T-helper 2 cell treated with Interferon-gamma antibody and Interleukin-4, amounts not matched to agents 100 ng/mL and 5 ng/mL, for 36 hours (primary cell): Measurements from ENCODE around the gene EPN1. TPM values are rescaled to one million over a fixed set of nuclear protein-coding genes. Genes with fewer than 3 reads are reported as not detected.

Experiments
- intact Hi-C: fragments of 100-400 bp; cut with micrococcal nuclease; formaldehyde crosslinking; loops from one replicate; pipeline ENCODE4 v1.15.1; 2023
- total RNA-seq: library from RNA; stranded (reverse); gene quantifications from 2 replicates; pipeline ENCODE4 v1.2.3, GENCODE V29; 2022

EPN1 gene
- total RNA-seq, 1 donor from 2014 or later = 59.3 TPM

- intact Hi-C loops = loop anchor here (10.0 kb wide), 1 partner anchor 658 kb away; the partner anchor contains the start of gene ZSCAN5A
These were observed 17.9 kb upstream of the EPN1 start for GRCh38 chr19:55656988-55657747.

- intact Hi-C loops = loop anchor here (10.0 kb wide), 1 partner anchor 656 kb away; the partner anchor contains the start of gene ZSCAN5A
These were observed 16.1 kb upstream of the EPN1 start for GRCh38 chr19:55658846-55659459.

GRCh38 chr19:55659822-55660221 lies 15.2 kb upstream of the EPN1 start:
- intact Hi-C loops = loop anchor here (10.0 kb wide), 1 partner anchor 655 kb away; the partner anchor contains the start of gene ZSCAN5A

GRCh38 chr19:55660404-55660803 lies 14.6 kb upstream of the EPN1 start:
- intact Hi-C loops = no loop called here

DNA sequence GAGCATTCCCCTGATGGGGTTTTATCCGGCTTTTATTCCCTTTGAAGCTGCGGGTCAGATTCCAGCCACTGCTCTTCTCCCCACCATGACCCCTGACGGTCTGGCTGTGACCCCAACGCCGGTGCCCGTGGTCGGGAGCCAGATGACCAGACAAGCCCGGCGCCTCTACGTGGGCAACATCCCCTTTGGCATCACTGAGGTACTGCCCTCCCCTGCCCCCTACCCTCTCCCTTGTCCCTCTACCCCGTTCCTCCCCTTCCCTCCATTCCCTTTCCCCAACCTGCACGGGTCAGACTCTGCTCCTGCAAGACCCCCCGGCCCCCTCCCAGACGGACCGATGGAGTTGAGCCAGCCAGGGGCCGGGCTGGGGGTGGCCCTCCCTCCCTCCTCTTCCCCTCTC lies 14.0 kb upstream of the EPN1 start:
- intact Hi-C loops = no loop called here

DNA sequence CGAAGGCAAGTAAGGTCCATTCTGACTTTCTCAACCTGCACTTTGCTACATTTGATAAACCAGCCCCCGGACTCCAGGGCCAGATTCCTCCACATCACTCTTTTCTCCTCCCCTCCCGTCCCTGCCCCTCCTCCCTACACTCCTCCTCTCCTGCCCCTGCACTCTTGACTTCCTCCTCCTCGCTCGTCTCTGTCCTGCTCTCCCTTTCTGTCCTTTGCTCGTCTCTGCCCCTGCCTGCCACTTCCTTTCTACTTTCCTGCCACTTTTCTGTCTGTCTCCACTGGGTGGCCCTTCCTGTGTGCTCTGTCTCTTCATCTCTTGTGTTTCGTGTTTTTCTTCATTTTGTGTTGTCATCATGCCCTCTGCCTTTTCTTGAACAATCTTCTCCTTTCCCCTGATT lies 13.2 kb upstream of the EPN1 start:
- intact Hi-C loops = no loop called here

DNA sequence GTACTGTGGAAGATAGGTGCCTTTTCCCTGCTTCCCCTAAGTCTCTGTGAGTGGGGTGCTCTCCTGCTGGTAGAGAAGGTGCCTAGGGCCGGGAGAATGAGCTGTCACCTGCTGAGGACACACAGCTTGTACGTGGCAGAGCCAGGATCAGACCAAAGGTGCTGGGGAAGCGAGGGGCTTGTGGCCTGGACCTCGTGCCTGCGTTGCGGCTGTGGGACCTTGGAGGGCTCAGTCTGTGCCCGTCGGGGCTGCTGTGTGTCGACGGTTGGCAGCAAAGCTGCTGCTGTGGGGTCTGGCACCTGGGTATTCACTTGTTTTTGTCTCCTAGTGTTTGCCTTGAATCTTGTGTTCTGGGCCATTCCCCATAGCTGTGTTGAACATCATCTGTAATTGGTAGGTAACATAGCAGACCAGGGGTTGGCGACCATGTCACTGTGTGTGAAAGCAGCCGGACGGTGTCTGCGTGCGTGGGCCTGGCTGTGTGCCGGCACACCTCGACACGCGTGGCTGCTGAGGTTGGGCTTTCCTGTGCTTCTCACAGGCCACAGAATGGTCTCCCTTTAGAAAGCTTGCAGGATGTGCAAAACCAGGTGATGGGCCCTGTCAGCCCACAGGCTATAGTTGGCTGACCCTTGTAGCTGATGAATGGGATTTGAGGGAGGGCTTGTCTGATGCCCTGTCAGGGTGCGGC lies 11.0 kb upstream of the EPN1 start:
- intact Hi-C loops = no loop called here

DNA sequence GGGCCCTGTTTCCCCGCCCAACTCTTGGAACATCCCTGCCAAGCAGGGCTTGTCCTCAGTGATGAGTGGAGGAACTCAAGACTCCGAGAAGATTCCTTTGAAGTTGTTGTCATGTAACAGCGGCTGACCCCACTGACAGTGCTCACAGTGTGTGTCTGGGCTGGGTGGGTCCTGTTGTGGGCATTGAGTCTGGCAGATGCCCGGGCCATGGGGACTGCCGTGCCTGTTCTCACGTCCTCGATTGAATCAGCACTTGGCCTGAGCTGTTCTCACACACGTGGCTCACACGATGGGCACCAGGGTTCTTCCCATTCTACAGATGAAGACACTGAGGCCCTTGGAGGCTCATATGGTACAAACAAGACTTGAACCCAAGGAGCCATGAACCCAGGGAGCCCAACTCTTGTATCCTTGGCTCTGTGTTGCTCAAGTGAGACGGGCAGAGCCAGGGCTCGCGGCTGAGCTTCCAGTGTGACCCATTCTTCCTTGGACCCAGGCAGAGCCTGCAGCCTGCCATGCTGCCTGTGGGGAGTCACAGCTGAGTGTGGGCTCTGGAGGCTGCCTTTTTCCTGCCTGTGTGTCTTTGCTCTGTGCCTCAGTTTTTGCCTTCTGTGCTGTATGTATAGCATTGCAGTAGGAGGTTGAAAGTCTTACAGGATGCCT lies 8.6 kb upstream of the EPN1 start:
- intact Hi-C loops = no loop called here

DNA sequence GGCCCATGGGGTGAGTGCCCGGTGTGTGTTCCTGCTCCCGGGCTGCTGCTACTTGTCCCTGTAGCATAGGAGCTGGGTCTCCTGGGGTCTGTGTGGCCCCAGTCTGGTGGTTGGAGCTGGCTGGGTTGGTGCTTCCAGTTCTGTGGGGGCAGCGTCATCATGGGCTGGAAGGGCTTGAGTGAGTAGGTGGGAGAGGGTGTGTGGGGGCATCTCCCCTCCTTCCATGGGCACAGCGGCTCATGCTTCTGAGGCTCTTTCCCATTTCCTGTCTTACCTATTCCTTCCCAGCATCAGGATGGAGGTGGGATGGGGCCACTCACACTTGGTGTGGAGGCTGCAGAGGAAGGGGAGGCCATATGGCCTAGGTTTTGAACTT lies 8.0 kb upstream of the EPN1 start:
- intact Hi-C loops = no loop called here

DNA sequence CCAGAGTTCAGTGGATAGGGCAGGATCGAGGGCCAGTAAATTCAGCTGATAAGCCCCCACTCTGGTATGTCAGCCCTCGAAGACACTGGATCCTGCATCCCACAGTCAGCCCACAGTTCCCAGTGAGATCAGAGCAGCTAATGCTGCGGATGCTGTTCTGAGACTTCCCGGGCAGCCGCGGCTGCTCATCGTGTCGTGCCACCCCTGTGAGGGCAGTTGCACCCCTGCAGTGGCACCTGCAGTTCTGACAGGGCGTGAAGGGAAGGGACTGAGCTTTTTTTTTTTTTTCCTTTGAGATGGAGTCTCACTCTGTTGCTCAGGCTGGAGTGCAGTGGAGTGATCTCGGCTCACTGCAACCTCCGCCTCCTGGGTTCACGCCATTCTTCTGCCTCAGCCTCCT lies 7.5 kb upstream of the EPN1 start:
- intact Hi-C loops = no loop called here

DNA sequence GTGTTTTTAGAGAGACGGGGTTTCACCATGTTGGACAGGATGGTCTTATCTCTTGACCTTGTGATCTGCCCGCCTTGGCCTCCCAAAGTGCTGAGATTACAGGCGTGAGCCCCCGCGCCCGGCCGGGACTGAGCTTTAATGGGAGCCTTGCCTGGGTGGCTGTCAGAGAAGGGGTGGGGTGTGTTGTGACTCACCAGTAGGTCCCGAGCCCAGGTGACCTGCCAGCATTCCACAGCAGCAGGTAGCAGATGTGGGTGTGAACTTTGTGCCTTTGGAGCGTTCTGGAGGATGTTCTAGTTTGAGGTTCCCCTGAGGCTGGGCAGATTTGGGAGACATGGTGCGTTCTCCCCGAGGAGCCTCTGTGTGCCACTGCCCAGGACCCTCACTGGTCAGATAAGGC lies 7.1 kb upstream of the EPN1 start:
- intact Hi-C loops = no loop called here

- intact Hi-C loops = no loop called here
These were observed 6.2 kb upstream of the EPN1 start for GRCh38 chr19:55668603-55669348.

DNA sequence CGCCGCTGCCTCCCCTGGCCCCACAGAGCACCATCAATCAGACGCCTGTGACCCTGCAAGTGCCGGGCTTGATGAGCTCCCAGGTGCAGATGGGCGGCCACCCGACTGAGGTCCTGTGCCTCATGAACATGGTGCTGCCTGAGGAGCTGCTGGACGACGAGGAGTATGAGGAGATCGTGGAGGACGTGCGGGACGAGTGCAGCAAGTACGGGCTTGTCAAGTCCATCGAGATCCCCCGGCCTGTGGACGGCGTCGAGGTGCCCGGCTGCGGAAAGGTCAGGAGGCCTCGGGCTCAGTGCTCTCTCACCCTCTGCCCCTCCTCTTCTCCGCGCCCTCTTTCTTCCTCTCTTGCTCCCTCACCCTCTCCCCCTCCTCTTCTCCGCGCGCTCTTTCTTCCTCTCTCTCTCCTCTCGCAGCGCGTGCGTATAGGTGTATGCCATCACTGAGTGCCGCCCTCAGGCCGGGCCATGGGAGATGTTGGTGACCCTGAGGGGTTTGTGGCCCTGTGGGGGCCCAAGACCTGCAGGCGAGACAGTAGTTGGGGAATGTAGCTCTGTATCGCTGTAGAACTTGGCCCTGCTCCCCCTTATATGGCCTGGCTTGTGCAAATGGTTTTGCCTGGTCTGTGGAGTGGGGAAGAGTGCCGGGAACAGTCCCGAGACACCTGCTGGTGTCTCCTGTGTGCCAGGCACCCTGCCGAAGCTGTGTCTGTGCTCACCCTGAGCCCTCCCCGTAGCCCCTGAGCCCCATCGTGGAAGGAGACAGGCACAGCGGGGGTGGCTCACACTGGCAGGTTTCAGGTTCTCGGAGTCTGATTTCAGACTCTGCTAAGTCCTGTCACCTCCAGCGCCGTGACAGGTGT lies 5.4 kb upstream of the EPN1 start:
- intact Hi-C loops = no loop called here

GRCh38 chr19:55670280-55671053 lies 4.6 kb upstream of the EPN1 start:
- intact Hi-C loops = no loop called here

DNA sequence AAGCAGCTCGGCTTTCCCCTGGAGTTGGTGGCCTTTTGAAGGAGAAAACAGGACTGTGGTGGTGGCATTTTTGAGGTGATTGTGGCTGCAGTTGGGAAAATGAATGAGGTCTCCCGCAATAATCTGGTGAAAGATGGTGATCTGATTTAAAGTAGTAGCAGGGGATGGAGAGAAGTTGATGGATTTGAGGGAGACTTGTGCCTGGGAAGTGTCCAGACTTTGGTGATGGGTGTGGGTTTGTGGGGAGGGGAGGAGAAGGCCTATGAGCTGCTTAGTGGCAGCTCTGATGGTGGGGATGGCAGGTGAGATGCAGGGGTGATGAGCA lies 4.0 kb upstream of the EPN1 start:
- intact Hi-C loops = no loop called here

- intact Hi-C loops = no loop called here
These were observed 2.6 kb upstream of the EPN1 start for GRCh38 chr19:55672418-55672817.

DNA sequence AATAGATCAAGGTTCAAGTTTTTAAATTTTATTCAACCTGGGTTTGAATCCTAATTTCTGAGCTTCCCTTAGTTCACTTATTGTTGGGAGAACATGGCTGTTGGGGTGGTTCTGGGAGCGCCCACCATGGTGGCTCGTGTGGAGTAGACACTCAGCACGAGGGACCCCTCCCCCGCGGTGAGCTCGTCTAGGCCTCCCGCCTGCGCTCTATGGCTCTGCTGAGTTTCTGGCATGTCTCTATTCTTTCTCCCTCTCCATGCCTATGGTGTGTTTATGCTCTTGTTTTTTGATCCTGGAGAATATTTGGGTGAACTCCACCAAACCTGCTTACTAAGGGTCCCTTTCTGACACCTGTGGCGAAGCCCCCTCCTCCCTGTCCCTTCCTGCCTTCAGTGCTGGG lies 1.6 kb upstream of the EPN1 start:
- intact Hi-C loops = no loop called here

DNA sequence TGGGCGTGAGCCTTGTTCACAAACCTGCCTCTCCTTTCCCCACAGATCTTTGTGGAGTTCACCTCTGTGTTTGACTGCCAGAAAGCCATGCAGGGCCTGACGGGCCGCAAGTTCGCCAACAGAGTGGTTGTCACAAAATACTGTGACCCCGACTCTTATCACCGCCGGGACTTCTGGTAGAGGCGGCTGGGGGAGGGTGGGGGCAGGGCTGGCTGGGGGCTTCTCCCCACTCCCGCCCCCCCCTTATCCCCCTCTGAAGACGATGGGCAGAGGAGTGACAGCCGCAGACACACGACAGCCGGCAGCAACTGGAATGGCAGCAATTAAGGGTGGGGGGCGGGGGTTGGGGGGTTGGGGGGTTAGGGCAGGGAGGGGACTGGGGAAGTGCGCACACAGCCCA lies 1.1 kb upstream of the EPN1 start:
- intact Hi-C loops = loop anchor here (2.0 kb wide), 1 partner anchor 39 kb away; no protein-coding TSS in a partner anchor

DNA sequence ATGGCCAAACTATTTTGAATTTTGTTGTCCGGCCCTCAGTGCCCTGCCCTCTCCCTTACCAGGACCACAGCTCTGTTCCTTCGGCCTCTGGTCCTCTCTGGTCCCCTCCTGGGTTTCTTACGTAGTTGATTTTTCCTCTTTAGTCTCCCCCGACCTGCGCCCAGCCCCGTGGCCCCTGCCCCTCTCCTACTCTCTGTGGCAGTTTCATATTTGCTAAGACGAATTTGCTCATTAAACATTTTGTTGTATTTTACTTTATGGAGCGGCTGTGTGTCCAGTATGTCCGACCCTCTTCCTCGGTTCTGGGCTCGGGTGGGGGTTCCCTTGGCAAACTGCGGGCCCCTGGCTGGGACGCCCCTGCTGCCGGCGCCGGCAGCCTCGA lies 576 bp upstream of the EPN1 start:
- intact Hi-C loops = loop anchor here (2.0 kb wide), 1 partner anchor 40 kb away; no protein-coding TSS in a partner anchor
